HepG2 (cell line): ENCODE measurements around the gene TBC1D19. TPM values are rescaled to one million over a fixed set of nuclear protein-coding genes. Genes with fewer than 3 reads are reported as not detected.

ENCODE experiments used
- ATAC-seq: fragments of 200-7000 bp; cut with Tn5 transposase; 3 replicates; pipeline ENCODE4 v1.9.1; 2020; ENCODE audit warnings: mild to moderate bottlenecking, moderate library complexity
- BruUV-seq: library from RNA; stranded (reverse); fragments of 400-500 nt; replicated peaks from 2 replicates; lab custom pipeline; 2021; lab: Mats Ljungman, UMichigan
- CTCF ChIA-PET: fragments of 300-600 bp; formaldehyde crosslinking; extraction: SDS; loops from one replicate; lab custom pipeline; 2021; ENCODE audit warnings: low total read pairs, inconsistent platforms, low intra/inter-chr PET ratio; lab: Yijun Ruan, JAX
- POLR2A ChIA-PET: fragments of 350-600 bp; sonication (Branson Sonifier 250); formaldehyde crosslinking; loops from one replicate; lab custom pipeline; 2020; ENCODE audit warnings: antibody characterized with exemption, inconsistent platforms; lab: Yijun Ruan, JAX
- DNase-seq: peaks from one replicate; pipeline ENCODE4 v3.0.0-alpha.2; 2015; ENCODE audit warnings: low spot score
- FAIRE-seq: peaks from 3 replicates; lab custom pipeline; 2011; peaks lifted over from hg19 to GRCh38; lab: Jason Lieb, UNC
- H2AFZ ChIP-seq: one replicate; pipeline ENCODE4 v1.6.1; 2011; ENCODE audit warnings: low read length, inconsistent platforms
- H3K27ac ChIP-seq: fragments of 300-600 bp; 3 replicates; pipeline ENCODE4 v1.8.0; 2011; ENCODE audit warnings: mixed run types, mild to moderate bottlenecking, mixed read lengths, low read length, inconsistent platforms; ENCODE audit not compliant: insufficient read depth; ENCODE audit errors: extremely low read length
- H3K27me3 ChIP-seq, 2 experiments: fragments of 200-600 bp in 1 of 2; 2 replicates in 1 of 2; 3 replicates in 1 of 2; pipeline versions ENCODE4 v1.6.0 to v1.8.0; 2011; ENCODE audit warnings: low read length in 2 of 2, mild to moderate bottlenecking in 2 of 2, moderate library complexity in 2 of 2, inconsistent platforms in 1 of 2; ENCODE audit not compliant: insufficient read depth in 2 of 2, control insufficient read depth in 1 of 2
- H3K36me3 ChIP-seq, 2 experiments: fragments of 200-600 bp in 1 of 2; replicated peaks in 1 of 2; 2 replicates in 1 of 2; 3 replicates in 1 of 2; pipeline versions ENCODE4 v1.5.1 to v1.8.0; 2011; ENCODE audit warnings: low read length in 2 of 2, inconsistent platforms in 1 of 2; ENCODE audit not compliant: insufficient read depth in 2 of 2, control insufficient read depth in 1 of 2
- H3K4me1 ChIP-seq: 2 replicates; pipeline ENCODE4 v1.5.1; 2012; ENCODE audit warnings: low read length, inconsistent platforms; ENCODE audit not compliant: insufficient read depth
- H3K4me2 ChIP-seq: 2 replicates; pipeline ENCODE4 v1.6.0; 2011; ENCODE audit warnings: low read depth, low read length, inconsistent platforms
- H3K4me3 ChIP-seq, 3 experiments: fragments of 200-600 bp in 1 of 3; sonication (generic), shearing (Covaris generic) in 1 of 3; replicated peaks in 1 of 3; 2 replicates each; pipeline ENCODE4 v1.5.1; 2011 to 2016; ENCODE audit warnings: low read length in 3 of 3, inconsistent platforms in 2 of 3, low read depth in 2 of 3, mild to moderate bottlenecking in 2 of 3, control low read depth in 1 of 3, mixed read lengths in 1 of 3; ENCODE audit not compliant: insufficient read depth in 1 of 3
- H3K79me2 ChIP-seq: one replicate; pipeline ENCODE4 v1.6.1; 2011; ENCODE audit warnings: low read length, inconsistent platforms; ENCODE audit not compliant: insufficient read depth
- H3K9ac ChIP-seq: 2 replicates; pipeline ENCODE4 v1.6.0; 2011; ENCODE audit warnings: mild to moderate bottlenecking, low read depth, low read length, inconsistent platforms; ENCODE audit not compliant: insufficient read depth
- H3K9me3 ChIP-seq: 2 replicates; pipeline ENCODE4 v1.5.1; 2012; ENCODE audit warnings: mild to moderate bottlenecking, low read length
- H4K20me1 ChIP-seq: 2 replicates; pipeline ENCODE4 v1.6.0; 2011; ENCODE audit warnings: inconsistent platforms, mild to moderate bottlenecking, low read length, moderate library complexity; ENCODE audit not compliant: insufficient read depth
- HNF1A ChIP-seq, 2 experiments: sonication (generic) in 1 of 2; formaldehyde crosslinking in 1 of 2; IDR thresholded peaks; 2 replicates each; pipeline versions ENCODE4 v1.4.0 to v1.6.1; 2016 to 2020; ENCODE audit warnings: borderline replicate concordance in 1 of 2, low read depth in 1 of 2, mild to moderate bottlenecking in 1 of 2, missing genetic modification reagents in 1 of 2
- SMAD9 ChIP-seq: sonication (generic); formaldehyde crosslinking; IDR thresholded peaks from 2 replicates; pipeline ENCODE4 v1.5.1; 2020; ENCODE audit warnings: mild to moderate bottlenecking, missing genetic modification reagents
- ZMYM3 ChIP-seq: sonication (generic); formaldehyde crosslinking; IDR thresholded peaks from 2 replicates; pipeline ENCODE4 v1.5.1; 2020; ENCODE audit warnings: mild to moderate bottlenecking, missing genetic modification reagents
- ZNF235 ChIP-seq: sonication (generic); formaldehyde crosslinking; IDR thresholded peaks from 2 replicates; pipeline ENCODE4 v1.8.1; 2023; ENCODE audit warnings: mild to moderate bottlenecking, missing genetic modification reagents, borderline replicate concordance
- ZNF552 ChIP-seq: sonication (generic); formaldehyde crosslinking; IDR thresholded peaks from 2 replicates; pipeline ENCODE4 v1.9.0; 2022; ENCODE audit warnings: missing genetic modification reagents, mild to moderate bottlenecking, borderline replicate concordance
- ZNF761 ChIP-seq: sonication (generic); formaldehyde crosslinking; conservative IDR thresholded peaks from 2 replicates; pipeline ENCODE4 v1.4.0; 2020; ENCODE audit warnings: mild to moderate bottlenecking, missing genetic modification reagents
- in situ Hi-C: cut with HindIII; loops from 2 replicates; pipeline ENCODE4 v1.10.0; 2017; ENCODE audit warnings: low pct_unique_long_range_greater_than_20kb; ENCODE audit not compliant: extremely low pct_ligation_motif_present
- intact Hi-C: fragments of 100-400 bp; cut with micrococcal nuclease; formaldehyde crosslinking; loops from one replicate; pipeline ENCODE4 v1.10.0; 2022; ENCODE audit not compliant: unreplicated experiment
- polyA plus RNA-seq, 8 experiments: library from polyadenylated mRNA; depleted of rRNA in 3 of 8; stranded (reverse) in 7 of 8; unstranded in 1 of 8; fragments of >200 nt; fragmentation: Illumina TruSeq in 4 of 8; extraction: Trizol in 4 of 8; gene quantifications; 2 replicates each; pipeline versions ENCODE4 v1.2.1 to v1.2.3, GENCODE V29; 2011 to 2016; ENCODE audit warnings: low read depth in 4 of 8, missing spikeins in 1 of 8, mixed read lengths in 1 of 8; ENCODE audit not compliant: insufficient read depth in 1 of 8
- total RNA-seq, 5 experiments: library from RNA; depleted of rRNA; stranded (reverse); fragments of >200 nt; fragmentation: Illumina TruSeq; extraction: Trizol; gene quantifications; 2 replicates each; pipeline ENCODE4 v1.2.3, GENCODE V29; 2016; ENCODE audit warnings: low read depth in 1 of 5

The TBC1D19 gene
- total and polyA plus RNA-seq, 2 of the 13 experiments (the other 11 are each of a cell fraction or from before 2014, with no cell fraction given) = 1.6 to 3.5 TPM

- Histone ChIP-seq H2AFZ (no peak overlapping the region), H3K4me3 (no peak overlapping the region), H3K4me1 (no peaks in the 10 kb centered on the region), H4K20me1 (no peaks in the 10 kb centered on the region)
- DNase-seq = no peak
- CTCF ChIA-PET = no interaction called here
- ATAC-seq = no peak
- no peak for TF ChIP-seq SMAD9
- no peak for TF ChIP-seq HNF1A (IDR thresholded peaks at IDR 0.05; ENCODE audit: low read depth)
- TF ChIP-seq HNF1A (CRISPR knock-in tag; IDR thresholded peaks at IDR 0.05; ENCODE audit: borderline replicate concordance) = no peak
- TF ChIP-seq ZMYM3 (CRISPR knock-in tag) = no peak
- TF ChIP-seq ZNF552 (CRISPR knock-in tag) = no peak
- TF ChIP-seq ZNF761 (CRISPR knock-in tag) = no peak
- TF ChIP-seq ZNF235 = no peak
- TF ChIP-seq, all 625 proteins: peak for 0
- no TSS peak for BruUV-seq
- H3K4me2 ChIP-seq = no peak overlapping the region
- intact Hi-C loops = no loop called here
- no peaks in the 10 kb centered on the region for H3K9me3 ChIP-seq
- no peak for FAIRE-seq
- H3K27me3 ChIP-seq = no peaks in the 10 kb centered on the region; a peak in 1 of 5 replicates
- H3K27ac ChIP-seq = no peak overlapping the region
- POLR2A ChIA-PET = no interaction called here
- in situ Hi-C loops = no loop called here
- H3K36me3 ChIP-seq = no peaks in the 10 kb centered on the region
- H3K9ac ChIP-seq = no peak overlapping the region
- H3K79me2 ChIP-seq = no peaks in the 10 kb centered on the region
These were observed 17.8 kb upstream of the TBC1D19 start for GRCh38 chr4:26566133-26566532.
